Measurements from ENCODE around the gene SORCS1.

Gene SORCS1

DNA sequence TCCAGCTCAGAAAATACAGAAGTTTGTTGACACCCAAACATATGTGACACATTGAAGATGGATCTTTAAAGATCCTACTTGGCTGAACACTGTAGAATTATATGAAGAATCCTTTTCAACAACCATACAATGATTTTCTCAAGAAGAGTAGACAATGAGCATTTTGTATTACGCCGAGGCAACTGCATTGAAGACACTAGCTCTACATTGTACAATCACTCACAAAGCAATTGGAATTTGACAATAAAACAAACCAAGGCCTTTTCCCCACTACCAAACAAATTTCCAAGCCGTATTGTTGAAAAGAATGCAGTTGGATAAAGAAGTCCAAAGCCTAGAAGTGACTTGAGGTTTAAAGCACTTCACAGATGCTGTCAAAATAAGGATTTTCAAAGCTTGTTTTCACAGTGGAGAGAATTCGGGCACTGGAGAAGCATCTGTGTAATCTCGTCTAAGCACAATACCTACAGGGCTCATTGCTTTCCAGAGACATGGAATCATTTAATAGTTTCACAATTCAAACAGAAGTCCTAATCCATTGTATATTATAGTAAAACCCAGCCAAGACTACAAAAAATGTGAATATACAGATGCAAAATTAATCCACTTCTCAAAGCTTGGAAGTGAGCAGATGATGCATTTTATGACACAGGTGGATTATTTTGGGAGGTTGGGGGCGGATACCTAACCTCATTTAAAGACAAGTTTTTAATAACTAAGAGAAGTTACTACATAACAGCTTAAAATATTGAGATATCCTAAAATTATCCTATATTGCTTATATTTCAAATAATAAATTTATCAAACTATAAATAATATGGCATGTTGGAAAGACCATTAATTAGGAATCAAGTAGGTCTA, 78.6 kb downstream of the SORCS1 start:
- TF ChIP-seq, protein P1, sequence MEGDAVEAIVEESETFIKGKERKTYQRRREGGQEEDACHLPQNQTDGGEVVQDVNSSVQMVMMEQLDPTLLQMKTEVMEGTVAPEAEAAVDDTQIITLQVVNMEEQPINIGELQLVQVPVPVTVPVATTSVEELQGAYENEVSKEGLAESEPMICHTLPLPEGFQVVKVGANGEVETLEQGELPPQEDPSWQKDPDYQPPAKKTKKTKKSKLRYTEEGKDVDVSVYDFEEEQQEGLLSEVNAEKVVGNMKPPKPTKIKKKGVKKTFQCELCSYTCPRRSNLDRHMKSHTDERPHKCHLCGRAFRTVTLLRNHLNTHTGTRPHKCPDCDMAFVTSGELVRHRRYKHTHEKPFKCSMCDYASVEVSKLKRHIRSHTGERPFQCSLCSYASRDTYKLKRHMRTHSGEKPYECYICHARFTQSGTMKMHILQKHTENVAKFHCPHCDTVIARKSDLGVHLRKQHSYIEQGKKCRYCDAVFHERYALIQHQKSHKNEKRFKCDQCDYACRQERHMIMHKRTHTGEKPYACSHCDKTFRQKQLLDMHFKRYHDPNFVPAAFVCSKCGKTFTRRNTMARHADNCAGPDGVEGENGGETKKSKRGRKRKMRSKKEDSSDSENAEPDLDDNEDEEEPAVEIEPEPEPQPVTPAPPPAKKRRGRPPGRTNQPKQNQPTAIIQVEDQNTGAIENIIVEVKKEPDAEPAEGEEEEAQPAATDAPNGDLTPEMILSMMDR (IDR thresholded peaks at IDR 0.05; ENCODE audit: low read length): no peak
- no peak for TF ChIP-seq EZH2 (IDR thresholded peaks at IDR 0.05; ENCODE audit: borderline replicate concordance, low read length)
- Histone ChIP-seq H2AFZ (ENCODE audit: low read length) (no peak overlapping the region), H4K20me1 (ENCODE audit: insufficient read depth, low read length) (no peaks in the 10 kb centered on the region), H3K27ac (ENCODE audit: low read depth, low read length, poor library complexity, severe bottlenecking) (no peak overlapping the region), H3K36me3 (ENCODE audit: insufficient read depth, low read length) (no peaks in the 10 kb centered on the region), H3K4me3 (ENCODE audit: low read depth, low read length, poor library complexity, severe bottlenecking) (no peak overlapping the region), H3K4me2 (ENCODE audit: low read length) (no peak overlapping the region), H3K9me3 (ENCODE audit: low read length) (no peaks in the 10 kb centered on the region), H3K9me2 (ENCODE audit: low read depth, low read length) (no peaks in the 10 kb centered on the region), H3K79me2 (ENCODE audit: insufficient read depth, low read length) (no peaks in the 10 kb centered on the region), H3K4me1 (ENCODE audit: insufficient read depth, low read length, severe bottlenecking) (no peaks in the 10 kb centered on the region), H3F3A (ENCODE audit: insufficient read depth, low read length) (no peaks in the 10 kb centered on the region), H3K27me3 (ENCODE audit: insufficient read depth, low read length) (no peaks in the 10 kb centered on the region), H3K9ac (ENCODE audit: low read length) (no peak overlapping the region)

DNA sequence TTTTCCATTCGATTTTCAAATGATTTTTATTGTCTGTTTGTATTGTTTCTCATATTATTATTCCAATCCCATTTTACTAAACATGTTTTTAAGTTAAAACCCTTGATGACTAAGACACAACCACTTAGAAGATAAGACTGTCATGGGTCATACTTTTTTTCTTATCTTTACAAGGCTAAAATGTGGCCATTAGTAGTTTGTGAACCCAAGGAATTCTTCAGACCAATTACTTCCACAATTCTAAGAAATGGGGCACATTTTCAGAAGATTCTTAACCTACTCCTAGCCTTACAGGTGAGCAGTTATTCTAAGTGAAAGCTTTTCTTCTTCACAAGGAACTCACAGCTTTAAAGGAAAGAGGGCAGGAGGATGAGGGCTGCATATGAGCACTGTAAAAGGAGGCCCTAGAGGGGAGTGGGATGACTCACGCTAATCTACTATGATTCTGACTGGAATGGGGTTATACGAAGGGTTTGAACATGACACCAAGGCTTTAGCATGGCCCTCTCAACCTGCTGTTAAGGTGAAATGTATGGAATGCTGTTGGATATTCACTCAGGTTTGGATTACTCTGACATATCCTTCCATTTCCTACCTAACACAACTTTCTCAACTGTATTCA, 81.0 kb downstream of the SORCS1 start:
- Histone ChIP-seq H3K4me2 (ENCODE audit: low read length) (no peak overlapping the region), H3K27me3 (ENCODE audit: insufficient read depth, low read length) (no peaks in the 10 kb centered on the region), H3K9me3 (ENCODE audit: low read length) (no peaks in the 10 kb centered on the region), H3K9me2 (ENCODE audit: low read depth, low read length) (no peaks in the 10 kb centered on the region), H3K4me1 (ENCODE audit: insufficient read depth, low read length, severe bottlenecking) (no peaks in the 10 kb centered on the region), H3K36me3 (ENCODE audit: insufficient read depth, low read length) (no peaks in the 10 kb centered on the region), H3K9ac (ENCODE audit: low read length) (no peak overlapping the region), H2AFZ (ENCODE audit: low read length) (no peak overlapping the region), H3K4me3 (ENCODE audit: low read depth, low read length, poor library complexity, severe bottlenecking) (no peak overlapping the region), H3F3A (ENCODE audit: insufficient read depth, low read length) (no peaks in the 10 kb centered on the region), H3K27ac (ENCODE audit: low read depth, low read length, poor library complexity, severe bottlenecking) (no peak overlapping the region), H3K79me2 (ENCODE audit: insufficient read depth, low read length) (no peaks in the 10 kb centered on the region), H4K20me1 (ENCODE audit: insufficient read depth, low read length) (no peaks in the 10 kb centered on the region)
- TF ChIP-seq EZH2 (IDR thresholded peaks at IDR 0.05; ENCODE audit: borderline replicate concordance, low read length): no peak
- TF ChIP-seq, protein P1 (IDR thresholded peaks at IDR 0.05; ENCODE audit: low read length): no peak

DNA sequence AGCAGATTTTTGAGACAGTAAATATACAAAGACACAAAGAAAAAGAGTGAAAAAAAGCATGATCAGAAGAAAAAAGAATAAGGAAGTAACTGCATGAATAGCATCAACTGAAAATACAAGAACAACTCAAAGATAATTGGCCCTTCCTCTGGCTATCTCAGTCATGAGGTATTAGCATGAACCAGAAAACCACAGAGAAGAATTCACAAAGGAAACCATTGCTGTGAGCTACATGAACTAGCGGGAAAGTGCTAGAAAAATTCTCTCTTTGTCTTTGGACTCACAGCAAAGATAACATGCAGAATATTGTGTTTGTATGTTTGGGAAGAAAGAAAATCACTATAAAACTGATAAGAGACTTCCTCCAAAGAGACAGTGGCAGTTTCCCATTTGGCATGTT, 82.9 kb downstream of the SORCS1 start:
- H3K4me2 ChIP-seq (ENCODE audit: low read length): no peak overlapping the region

More for the DNA sequence above, 82.9 kb downstream of the SORCS1 start:
- Histone ChIP-seq H3K9ac (ENCODE audit: low read length) (no peak overlapping the region), H3K27ac (ENCODE audit: low read depth, low read length, poor library complexity, severe bottlenecking) (no peak overlapping the region), H2AFZ (ENCODE audit: low read length) (no peak overlapping the region), H3K4me3 (ENCODE audit: low read depth, low read length, poor library complexity, severe bottlenecking) (no peak overlapping the region), H3K9me3 (ENCODE audit: low read length) (no peaks in the 10 kb centered on the region), H4K20me1 (ENCODE audit: insufficient read depth, low read length) (no peaks in the 10 kb centered on the region), H3K4me1 (ENCODE audit: insufficient read depth, low read length, severe bottlenecking) (no peaks in the 10 kb centered on the region), H3K27me3 (ENCODE audit: insufficient read depth, low read length) (no peaks in the 10 kb centered on the region), H3K79me2 (ENCODE audit: insufficient read depth, low read length) (no peaks in the 10 kb centered on the region), H3F3A (ENCODE audit: insufficient read depth, low read length) (no peaks in the 10 kb centered on the region), H3K9me2 (ENCODE audit: low read depth, low read length) (no peaks in the 10 kb centered on the region), H3K36me3 (ENCODE audit: insufficient read depth, low read length) (no peaks in the 10 kb centered on the region)
- no peak for TF ChIP-seq EZH2 (IDR thresholded peaks at IDR 0.05; ENCODE audit: borderline replicate concordance, low read length)
- TF ChIP-seq, protein P1 (IDR thresholded peaks at IDR 0.05; ENCODE audit: low read length): no peak
